SU-DHL-6 (cell line): ENCODE measurements around the gene DPM3.

Experiments
- EZH2phosphoT487 ChIP-seq: fragments of 200-600 bp; sonication (generic), shearing (Covaris generic); conservative IDR thresholded peaks from 2 replicates; pipeline ENCODE4 v1.6.1; 2018; ENCODE audit warnings: mild to moderate bottlenecking, antibody characterized with exemption, low read length, moderate library complexity, mixed read lengths
- TF ChIP-seq, protein P1 (sequence below): fragments of 200-600 bp; sonication (generic); IDR thresholded peaks from one replicate; pipeline ENCODE4 v1.5.1; 2017; ENCODE audit warnings: antibody characterized with exemption, mild to moderate bottlenecking, low read length, moderate library complexity; ENCODE audit not compliant: insufficient read depth, poor library complexity, severe bottlenecking

DNA sequence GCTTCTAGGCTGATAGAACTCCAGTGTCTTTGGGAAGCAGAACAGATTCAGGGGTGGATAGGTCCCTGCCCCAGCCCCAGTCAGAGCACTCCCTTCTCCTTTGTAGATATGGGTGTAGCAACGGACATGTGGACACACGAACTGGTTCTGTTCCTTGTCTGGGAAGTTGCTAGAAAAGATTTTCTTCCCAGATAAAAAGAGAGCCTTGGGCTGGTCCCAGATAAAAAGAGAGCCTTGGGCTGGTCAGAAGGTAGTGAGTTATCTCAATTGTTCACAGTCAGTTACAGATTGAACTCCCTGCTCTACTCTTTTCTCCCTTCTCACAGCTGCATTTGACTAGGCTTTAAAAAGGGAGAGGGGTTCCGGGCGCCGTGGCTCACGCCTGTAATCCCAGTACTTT, 20.1 kb downstream of the DPM3 start:
- TF ChIP-seq, protein P1, sequence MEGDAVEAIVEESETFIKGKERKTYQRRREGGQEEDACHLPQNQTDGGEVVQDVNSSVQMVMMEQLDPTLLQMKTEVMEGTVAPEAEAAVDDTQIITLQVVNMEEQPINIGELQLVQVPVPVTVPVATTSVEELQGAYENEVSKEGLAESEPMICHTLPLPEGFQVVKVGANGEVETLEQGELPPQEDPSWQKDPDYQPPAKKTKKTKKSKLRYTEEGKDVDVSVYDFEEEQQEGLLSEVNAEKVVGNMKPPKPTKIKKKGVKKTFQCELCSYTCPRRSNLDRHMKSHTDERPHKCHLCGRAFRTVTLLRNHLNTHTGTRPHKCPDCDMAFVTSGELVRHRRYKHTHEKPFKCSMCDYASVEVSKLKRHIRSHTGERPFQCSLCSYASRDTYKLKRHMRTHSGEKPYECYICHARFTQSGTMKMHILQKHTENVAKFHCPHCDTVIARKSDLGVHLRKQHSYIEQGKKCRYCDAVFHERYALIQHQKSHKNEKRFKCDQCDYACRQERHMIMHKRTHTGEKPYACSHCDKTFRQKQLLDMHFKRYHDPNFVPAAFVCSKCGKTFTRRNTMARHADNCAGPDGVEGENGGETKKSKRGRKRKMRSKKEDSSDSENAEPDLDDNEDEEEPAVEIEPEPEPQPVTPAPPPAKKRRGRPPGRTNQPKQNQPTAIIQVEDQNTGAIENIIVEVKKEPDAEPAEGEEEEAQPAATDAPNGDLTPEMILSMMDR: no peak
- TF ChIP-seq EZH2phosphoT487: no peak
